Fibroblast of pulmonary artery (primary cell): ENCODE data around the gene EDEM2.
"Not testable (repeated sequence)": the region's sequence is repeated elsewhere in the genome, so short reads cannot be mapped to it uniquely, and the experiment has no call there.

Experiments
- DNase-seq: peaks from one replicate; pipeline ENCODE4 v3.0.0-alpha.2; 2010; ENCODE audit warnings: low read depth
- H3K4me3 ChIP-seq: replicated peaks from 2 replicates; pipeline ENCODE4 v1.5.1; 2011; ENCODE audit warnings: low read depth, mild to moderate bottlenecking, control low read depth, low read length, moderate library complexity
- TF ChIP-seq, protein P1 (sequence below): IDR thresholded peaks from 2 replicates; pipeline ENCODE4 v1.5.1; 2011; ENCODE audit warnings: mild to moderate bottlenecking, control low read depth, low read length, inconsistent platforms; ENCODE audit errors: missing control alignments

The EDEM2 gene, protein sequence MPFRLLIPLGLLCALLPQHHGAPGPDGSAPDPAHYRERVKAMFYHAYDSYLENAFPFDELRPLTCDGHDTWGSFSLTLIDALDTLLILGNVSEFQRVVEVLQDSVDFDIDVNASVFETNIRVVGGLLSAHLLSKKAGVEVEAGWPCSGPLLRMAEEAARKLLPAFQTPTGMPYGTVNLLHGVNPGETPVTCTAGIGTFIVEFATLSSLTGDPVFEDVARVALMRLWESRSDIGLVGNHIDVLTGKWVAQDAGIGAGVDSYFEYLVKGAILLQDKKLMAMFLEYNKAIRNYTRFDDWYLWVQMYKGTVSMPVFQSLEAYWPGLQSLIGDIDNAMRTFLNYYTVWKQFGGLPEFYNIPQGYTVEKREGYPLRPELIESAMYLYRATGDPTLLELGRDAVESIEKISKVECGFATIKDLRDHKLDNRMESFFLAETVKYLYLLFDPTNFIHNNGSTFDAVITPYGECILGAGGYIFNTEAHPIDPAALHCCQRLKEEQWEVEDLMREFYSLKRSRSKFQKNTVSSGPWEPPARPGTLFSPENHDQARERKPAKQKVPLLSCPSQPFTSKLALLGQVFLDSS

DNA sequence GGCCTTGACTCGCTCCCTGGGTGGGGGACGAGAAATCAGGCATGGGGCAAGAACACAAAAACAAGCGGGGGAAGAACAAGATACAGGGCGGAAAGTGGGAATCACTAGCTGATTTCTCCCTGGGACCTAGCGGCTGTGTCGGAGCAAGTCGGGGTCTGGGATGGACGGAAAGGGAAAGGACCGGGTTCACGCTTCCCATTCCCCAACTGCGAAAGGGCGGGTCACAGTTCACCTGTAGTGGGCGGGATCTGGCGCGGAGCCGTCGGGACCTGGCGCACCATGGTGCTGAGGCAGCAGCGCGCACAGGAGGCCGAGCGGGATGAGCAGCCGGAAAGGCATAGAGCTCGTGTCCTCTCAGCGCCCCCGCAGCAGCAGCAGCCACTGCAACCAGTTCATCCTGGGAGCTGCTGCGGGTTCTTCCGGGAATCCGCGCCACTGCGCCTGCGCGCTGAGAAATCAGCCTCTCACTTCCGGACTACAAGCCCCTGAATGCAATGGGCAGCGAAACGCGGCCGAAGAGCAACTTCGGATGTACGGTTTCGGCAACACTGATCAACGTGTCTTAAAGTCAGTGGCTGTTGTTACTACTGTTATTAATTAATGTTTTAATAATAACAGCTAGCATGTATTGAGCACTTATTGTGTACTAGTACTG is at the start of gene EDEM2:
Gene EDEM2, minus strand, starts transcription at position 417 of the 655 bp plus-strand sequence. Its CDS starts 78 bp downstream, at position 339.
- DNase-seq: peak; percentile 97
- TF ChIP-seq, protein P1, sequence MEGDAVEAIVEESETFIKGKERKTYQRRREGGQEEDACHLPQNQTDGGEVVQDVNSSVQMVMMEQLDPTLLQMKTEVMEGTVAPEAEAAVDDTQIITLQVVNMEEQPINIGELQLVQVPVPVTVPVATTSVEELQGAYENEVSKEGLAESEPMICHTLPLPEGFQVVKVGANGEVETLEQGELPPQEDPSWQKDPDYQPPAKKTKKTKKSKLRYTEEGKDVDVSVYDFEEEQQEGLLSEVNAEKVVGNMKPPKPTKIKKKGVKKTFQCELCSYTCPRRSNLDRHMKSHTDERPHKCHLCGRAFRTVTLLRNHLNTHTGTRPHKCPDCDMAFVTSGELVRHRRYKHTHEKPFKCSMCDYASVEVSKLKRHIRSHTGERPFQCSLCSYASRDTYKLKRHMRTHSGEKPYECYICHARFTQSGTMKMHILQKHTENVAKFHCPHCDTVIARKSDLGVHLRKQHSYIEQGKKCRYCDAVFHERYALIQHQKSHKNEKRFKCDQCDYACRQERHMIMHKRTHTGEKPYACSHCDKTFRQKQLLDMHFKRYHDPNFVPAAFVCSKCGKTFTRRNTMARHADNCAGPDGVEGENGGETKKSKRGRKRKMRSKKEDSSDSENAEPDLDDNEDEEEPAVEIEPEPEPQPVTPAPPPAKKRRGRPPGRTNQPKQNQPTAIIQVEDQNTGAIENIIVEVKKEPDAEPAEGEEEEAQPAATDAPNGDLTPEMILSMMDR: no peak
- peak within 1 kb of the TSS; percentile 92 for H3K4me3 ChIP-seq

DNA sequence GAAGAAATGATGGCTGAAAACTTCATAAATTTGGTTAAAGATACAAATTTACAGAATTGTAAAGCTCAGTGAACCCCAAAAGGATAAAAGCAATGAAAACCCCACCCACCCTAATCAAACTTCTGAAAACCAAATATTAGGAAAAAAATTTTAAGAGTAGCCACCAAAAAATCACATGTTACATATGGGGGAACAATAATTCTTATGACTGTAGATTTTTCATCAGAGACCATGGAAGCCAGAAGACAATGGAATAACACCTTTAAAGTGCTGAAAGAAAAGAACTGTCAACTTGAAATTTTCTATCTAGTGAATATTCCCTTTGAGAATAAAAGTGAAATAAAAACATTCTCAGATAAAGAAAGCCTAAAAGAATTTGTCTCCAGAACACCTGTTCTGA is 49.2 kb upstream of the EDEM2 start:
- no peak for DNase-seq
- TF ChIP-seq, protein P1: no peak
- no peak overlapping the region for H3K4me3 ChIP-seq

DNA sequence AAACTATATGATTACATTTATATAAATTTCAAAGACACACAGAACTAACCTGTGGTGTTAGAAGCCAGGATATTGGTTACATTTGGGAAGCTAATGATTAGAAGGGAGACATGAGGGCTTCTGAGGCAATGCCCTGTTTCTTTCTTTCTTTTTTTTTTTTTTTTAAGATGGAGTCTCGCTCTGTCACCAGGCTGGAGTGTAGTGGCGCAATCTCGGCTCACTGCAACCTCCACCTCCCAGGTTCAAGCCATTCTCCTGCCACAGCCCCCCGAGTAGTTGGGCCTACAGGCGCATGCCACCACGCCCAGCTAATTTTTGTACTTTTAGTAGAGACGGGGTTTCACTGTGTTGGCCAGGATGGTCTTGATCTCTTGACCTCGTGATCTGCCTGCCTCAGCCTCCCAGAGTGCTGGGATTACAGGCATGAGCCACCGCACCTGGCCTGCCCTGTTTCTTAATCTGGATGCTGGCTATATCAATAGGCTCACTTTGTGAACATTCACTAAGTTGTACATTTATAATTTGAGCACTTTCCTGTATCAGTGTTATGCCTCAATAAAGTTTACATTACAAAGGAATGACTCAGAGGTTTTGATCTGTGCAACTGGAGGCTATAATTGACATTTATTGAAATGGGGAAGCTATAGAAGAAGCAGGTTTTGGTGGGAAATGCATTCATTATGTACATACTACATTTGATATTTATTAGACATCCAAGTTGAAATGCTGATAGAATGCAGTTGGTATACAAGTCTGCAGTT is 46.1 kb upstream of the EDEM2 start:
- not testable (repeated sequence) for DNase-seq, H3K4me3 ChIP-seq

DNA sequence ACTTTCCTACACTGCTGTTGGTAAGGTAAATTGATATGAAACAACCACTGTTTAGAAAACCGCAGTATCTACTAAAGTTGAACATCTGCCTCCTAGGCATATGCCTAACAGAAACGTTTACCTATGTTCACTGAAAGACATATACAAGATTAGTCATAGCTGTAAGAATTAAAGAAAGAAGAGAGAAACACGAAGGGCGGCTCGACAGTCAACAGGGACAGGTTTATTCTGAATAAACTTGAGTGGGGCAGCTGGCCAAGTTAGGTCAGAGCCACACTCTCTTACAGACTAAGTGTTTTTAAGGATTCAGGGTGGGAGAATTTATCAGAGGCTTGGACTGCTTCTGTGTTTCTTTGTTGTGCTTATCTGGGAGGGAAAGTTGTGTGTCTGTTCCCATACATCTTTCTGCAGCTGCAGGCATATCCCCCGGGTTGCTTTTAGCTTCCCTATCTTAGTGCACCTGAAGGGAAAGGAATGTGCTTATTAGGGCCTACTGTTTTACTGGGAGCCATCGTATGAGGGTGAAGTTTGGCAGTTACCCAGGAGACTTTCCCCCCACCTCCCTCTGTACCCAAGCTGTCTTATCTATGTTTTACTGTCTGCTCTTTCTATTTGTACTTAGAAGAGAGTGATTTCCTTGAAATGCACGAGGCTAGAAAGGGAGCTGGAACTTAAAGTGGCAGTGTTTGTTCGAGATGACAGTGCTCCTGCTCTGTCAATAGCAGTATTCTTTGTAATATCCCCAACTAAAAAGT is 45.2 kb upstream of the EDEM2 start:
- H3K4me3 ChIP-seq: no peak overlapping the region
- no peak for DNase-seq
- TF ChIP-seq, protein P1: no peak

DNA sequence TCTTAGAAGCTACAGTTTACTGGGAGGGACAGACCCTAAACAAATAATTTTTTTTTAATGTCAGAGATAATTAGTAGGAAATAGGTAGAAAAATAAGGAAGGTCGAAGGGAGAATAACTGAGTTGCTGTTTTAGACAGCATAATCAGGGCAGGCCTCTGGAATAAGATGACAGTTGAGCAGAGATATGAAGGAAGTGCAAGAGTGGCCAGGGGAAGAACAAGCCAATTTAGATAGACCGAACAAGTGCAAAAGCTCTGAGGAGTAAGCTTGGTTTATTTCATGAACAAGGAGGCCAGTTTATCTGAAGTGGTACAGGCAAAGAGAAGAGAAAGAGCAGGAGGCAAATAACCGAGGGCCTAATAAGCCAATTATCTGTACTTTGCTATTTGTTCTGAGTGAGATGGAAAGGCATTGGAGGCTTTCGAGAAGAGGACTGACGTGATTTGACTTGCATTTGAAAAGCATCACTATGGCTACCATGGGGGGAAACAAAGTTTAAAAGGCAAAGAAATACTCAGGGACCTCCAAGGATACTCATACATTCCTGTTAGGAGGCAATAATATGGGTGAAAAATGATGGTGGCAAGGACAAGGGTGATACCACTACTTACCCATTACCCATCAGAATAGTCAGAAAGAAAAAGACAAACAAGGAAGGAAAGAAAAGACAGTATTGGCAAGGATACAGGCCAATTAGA is 44.4 kb upstream of the EDEM2 start:
- no peak overlapping the region for H3K4me3 ChIP-seq
- DNase-seq: no peak
- TF ChIP-seq, protein P1: no peak

DNA sequence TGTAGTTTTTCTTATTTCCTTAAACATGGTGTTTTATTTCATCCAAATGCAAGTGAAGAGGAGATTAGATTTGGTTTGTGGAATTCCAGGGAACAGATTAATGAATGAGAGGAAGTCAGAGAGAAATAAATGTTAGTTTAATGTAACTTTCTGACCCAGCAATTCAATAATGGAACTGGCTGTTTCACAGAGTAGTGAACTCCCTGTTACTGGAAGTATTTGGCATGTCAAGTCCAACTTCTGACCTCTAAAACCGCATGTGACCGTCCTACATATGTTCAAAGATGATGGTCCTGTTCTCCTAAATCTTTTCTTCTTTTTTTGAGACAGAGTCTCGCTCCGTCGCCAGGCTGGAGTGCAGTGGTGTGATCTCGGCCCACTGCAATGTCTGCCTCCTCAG is 43.4 kb upstream of the EDEM2 start:
- no peak overlapping the region for H3K4me3 ChIP-seq
- TF ChIP-seq, protein P1: no peak
- DNase-seq: no peak

DNA sequence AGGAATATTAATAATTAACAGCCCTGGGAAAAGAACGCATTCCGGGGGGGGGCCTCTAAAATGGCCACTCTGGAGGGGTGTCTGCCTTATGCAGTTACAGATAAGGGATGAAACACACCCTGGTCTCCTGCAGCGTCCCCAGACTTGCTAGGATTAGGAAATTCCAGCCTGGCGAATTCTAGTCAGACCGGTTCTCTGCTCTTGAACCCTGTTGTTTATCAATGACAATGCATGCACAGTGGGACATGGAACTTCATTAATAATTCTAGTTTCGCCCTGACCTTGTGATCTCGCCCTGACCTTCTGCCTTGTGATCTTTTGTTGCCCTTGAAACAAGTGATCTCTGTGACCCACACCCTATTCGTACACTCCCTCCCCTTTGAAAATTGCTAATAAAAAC is 42.1 kb upstream of the EDEM2 start:
- not testable (repeated sequence) for DNase-seq

More for the DNA sequence above, 42.1 kb upstream of the EDEM2 start:
- not testable (repeated sequence) for H3K4me3 ChIP-seq
